GM23248 (cell line): ENCODE measurements around the gene NOL12. TPM values are rescaled to one million over a fixed set of nuclear protein-coding genes. Genes with fewer than 3 reads are reported as not detected.
A peak's percentile ranks its signal among the peaks of the same experiment; 100 is the strongest.

Source experiments
- DNase-seq: peaks from one replicate; pipeline ENCODE4 v3.0.0-alpha.2; 2015
- H2AFZ ChIP-seq: fragments of 200-600 bp; sonication (generic); 2 replicates; pipeline ENCODE4 v1.6.1; 2016; ENCODE audit warnings: antibody characterized with exemption
- H3F3A ChIP-seq: fragments of 200-600 bp; sonication (generic); 2 replicates; pipeline ENCODE4 v1.6.1; 2016; ENCODE audit warnings: mild to moderate bottlenecking, antibody characterized with exemption, mixed run types; ENCODE audit not compliant: insufficient read depth
- H3K27ac ChIP-seq: fragments of 200-600 bp; sonication (generic); 2 replicates; pipeline ENCODE4 v1.5.1; 2016; ENCODE audit warnings: mild to moderate bottlenecking
- H3K27me3 ChIP-seq: fragments of 200-600 bp; sonication (generic); replicated peaks from 2 replicates; pipeline ENCODE4 v1.6.1; 2016; ENCODE audit warnings: mild to moderate bottlenecking; ENCODE audit not compliant: insufficient read depth
- H3K36me3 ChIP-seq: fragments of 200-600 bp; sonication (generic); 2 replicates; pipeline ENCODE4 v1.6.1; 2016; ENCODE audit warnings: low read depth, mild to moderate bottlenecking
- H3K4me1 ChIP-seq: fragments of 200-600 bp; sonication (generic); 2 replicates; pipeline ENCODE4 v1.6.1; 2016; ENCODE audit warnings: mild to moderate bottlenecking; ENCODE audit not compliant: insufficient read depth
- H3K4me2 ChIP-seq: fragments of 200-600 bp; sonication (generic); one replicate; pipeline ENCODE4 v1.6.1; 2016; ENCODE audit warnings: mild to moderate bottlenecking; ENCODE audit not compliant: unreplicated experiment
- H3K4me3 ChIP-seq: fragments of 200-600 bp; sonication (generic); 2 replicates; pipeline ENCODE4 v1.5.1; 2016; ENCODE audit warnings: mild to moderate bottlenecking
- H3K79me2 ChIP-seq: fragments of 200-600 bp; sonication (generic); 2 replicates; pipeline ENCODE4 v1.6.1; 2016; ENCODE audit warnings: mild to moderate bottlenecking; ENCODE audit not compliant: insufficient read depth
- H3K9ac ChIP-seq: fragments of 200-600 bp; sonication (generic); 2 replicates; pipeline ENCODE4 v1.6.1; 2016; ENCODE audit warnings: mild to moderate bottlenecking
- H3K9me2 ChIP-seq: fragments of 200-600 bp; sonication (generic); 2 replicates; pipeline ENCODE4 v1.6.1; 2016; ENCODE audit warnings: mixed run types, mild to moderate bottlenecking, moderate library complexity; ENCODE audit not compliant: insufficient read depth
- H3K9me3 ChIP-seq: fragments of 200-600 bp; sonication (generic); one replicate; pipeline ENCODE4 v1.6.1; 2017; ENCODE audit warnings: low read depth
- H4K20me1 ChIP-seq: fragments of 200-600 bp; sonication (generic); 2 replicates; pipeline ENCODE4 v1.6.0; 2016; ENCODE audit not compliant: insufficient read depth
- EZH2 ChIP-seq: fragments of 200-600 bp; sonication (generic); IDR thresholded peaks from 2 replicates; pipeline ENCODE4 v1.6.1; 2018; ENCODE audit warnings: antibody characterized with exemption, mild to moderate bottlenecking; ENCODE audit not compliant: insufficient read depth, poor library complexity, severe bottlenecking
- EZH2phosphoT487 ChIP-seq: fragments of 200-600 bp; sonication (generic); IDR thresholded peaks from 2 replicates; pipeline ENCODE4 v1.6.1; 2018; ENCODE audit warnings: antibody characterized with exemption, moderate library complexity, mild to moderate bottlenecking, low read depth; ENCODE audit not compliant: insufficient read depth
- WGBS, 2 experiments: methylation state at CpG; one replicate each; pipeline ENCODE4 v1.1.6; 2015 to 2017; ENCODE audit warnings: low lambda C conversion rate in 2 of 2, low coverage in 1 of 2; ENCODE audit errors: missing lambda C conversion rate in 2 of 2; 5-methylcytosine and 5-hydroxymethylcytosine counted together
- in situ Hi-C: fragments of 300-500 bp; cut with MboI; formaldehyde crosslinking; loops from 2 replicates; pipeline ENCODE4 v1.15.0; 2020
- polyA plus RNA-seq: library from polyadenylated mRNA; unstranded; fragments of >200 nt; fragmentation: Nextera tagmentation; extraction: Ambion mirVana; gene quantifications from 2 replicates; pipeline ENCODE4 v1.2.1, GENCODE V29; 2016
- total RNA-seq: library from RNA; depleted of rRNA; stranded (reverse); fragments of >200 nt; shearing (Covaris generic); gene quantifications from 2 replicates; pipeline ENCODE4 v1.2.3, GENCODE V29; 2014

NOL12 gene
- total and polyA plus RNA-seq, 2 experiments from 2014 or later: 4.9 to 25.1 TPM

DNA sequence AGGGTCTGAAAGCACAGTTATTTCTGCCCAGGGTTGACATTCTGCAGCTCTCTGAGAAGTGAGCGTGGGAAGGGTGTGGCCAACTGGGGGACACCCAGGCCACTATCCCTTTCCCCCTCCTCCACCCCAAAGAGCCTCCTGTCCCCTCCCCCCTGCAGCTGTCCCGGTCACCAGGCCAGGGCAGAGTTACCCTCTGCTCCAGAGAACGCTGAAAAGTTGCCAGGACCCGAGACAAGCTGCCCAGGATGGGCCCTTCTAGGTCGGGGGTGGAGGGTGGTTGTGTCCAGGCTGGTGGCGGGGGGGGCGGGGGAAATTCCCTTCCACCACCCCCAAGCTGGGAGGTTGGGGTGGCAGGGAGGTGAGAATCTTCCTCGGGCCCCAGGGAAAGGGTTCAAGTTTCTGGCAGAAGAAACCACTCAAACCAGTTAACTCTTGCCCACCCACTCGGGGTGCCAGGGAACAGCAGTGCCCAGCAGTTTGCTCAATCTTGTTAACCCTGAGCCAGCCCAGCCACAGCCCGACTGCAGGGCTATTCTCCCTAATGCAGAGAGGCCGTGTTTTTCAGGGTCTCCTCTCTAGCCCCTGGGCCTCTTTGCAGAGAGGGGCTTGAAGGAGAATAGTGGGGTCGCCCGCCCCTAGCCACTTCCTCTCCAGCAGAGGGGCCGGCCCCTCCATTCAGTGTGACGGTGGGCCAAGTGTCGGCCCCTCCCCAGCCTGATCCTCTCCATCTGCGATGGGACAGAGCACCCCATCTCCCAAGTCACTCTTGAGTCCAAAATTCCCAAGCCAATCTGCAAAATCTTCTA lies 10.0 kb upstream of the NOL12 start:
- Histone ChIP-seq H3K27me3 (no peaks in the 10 kb centered on the region), H3K4me1 (peaks cover 14% of the 10 kb centered on the region), H2AFZ (no peak overlapping the region), H3K9ac (peak overlapping the region; percentile 85), H3F3A (peaks cover 35% of the 10 kb centered on the region), H3K27ac (peak overlapping the region; percentile 82), H3K9me2 (no peaks in the 10 kb centered on the region), H4K20me1 (peaks cover 8% of the 10 kb centered on the region; the same call in 1 of the 2 replicates), H3K9me3 (no peaks in the 10 kb centered on the region), H3K4me3 (peak overlapping the region; percentile 89), H3K36me3 (peaks cover 19% of the 10 kb centered on the region), H3K4me2 (peak overlapping the region; percentile 100), H3K79me2 (peaks cover 33% of the 10 kb centered on the region)
- DNase-seq: peak; percentile 68
- 2 to 3% methylated on average over 12 to 16 of the region's 17 CpGs for WGBS, 2 experiments
- TF ChIP-seq EZH2 (no peak), EZH2phosphoT487 (no peak)
- in situ Hi-C loops: no loop called here

DNA sequence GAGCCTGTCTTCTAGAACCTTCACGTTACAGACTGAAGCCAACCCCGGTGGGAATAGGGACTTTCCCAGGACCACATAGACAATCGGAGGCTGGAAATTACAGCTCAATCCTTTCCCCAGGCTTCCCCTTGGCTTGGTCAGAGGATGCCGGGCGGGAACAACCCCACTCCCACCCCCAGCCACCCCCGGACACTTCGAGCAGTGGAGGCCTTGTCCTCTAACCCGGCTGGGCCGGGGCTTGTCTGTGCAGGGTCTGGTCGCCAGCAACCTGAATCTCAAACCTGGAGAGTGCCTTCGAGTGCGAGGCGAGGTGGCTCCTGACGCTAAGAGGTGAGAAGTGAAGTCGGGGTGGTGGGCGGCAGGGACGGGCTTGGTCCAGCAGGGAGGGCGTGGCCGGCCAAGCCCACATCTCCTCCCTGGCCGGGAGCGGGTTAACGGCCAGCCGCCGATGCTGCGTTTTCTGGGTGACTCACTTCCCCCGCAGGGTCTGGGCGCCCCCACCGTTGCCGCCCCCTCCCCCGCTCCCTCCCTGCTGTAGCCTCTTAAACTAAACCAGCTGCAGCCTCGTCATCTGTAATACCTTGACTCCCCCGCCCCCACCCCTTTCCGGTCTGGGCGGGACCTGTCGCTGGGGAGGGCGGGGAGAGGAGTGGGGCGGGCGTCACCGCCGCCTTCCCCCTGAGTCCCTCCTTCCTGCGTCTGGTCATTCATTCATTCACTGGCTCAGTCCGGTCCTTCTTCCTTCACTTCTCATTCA lies 9.2 kb upstream of the NOL12 start:
- peaks cover 8% of the 10 kb centered on the region; the same call in 1 of the 2 replicates for H4K20me1 ChIP-seq
- peak overlapping the region; percentile 82 for H3K27ac ChIP-seq
- H2AFZ ChIP-seq: no peak overlapping the region
- peak overlapping the region; percentile 85 for H3K9ac ChIP-seq
- no peaks in the 10 kb centered on the region for H3K27me3 ChIP-seq
- peaks cover 33% of the 10 kb centered on the region for H3K79me2 ChIP-seq
- H3K4me3 ChIP-seq: peak overlapping the region; percentile 89
- in situ Hi-C loops: no loop called here
- peaks cover 19% of the 10 kb centered on the region for H3K36me3 ChIP-seq
- H3K4me1 ChIP-seq: peaks cover 14% of the 10 kb centered on the region
- no peaks in the 10 kb centered on the region for H3K9me3 ChIP-seq
- WGBS, 2 experiments: 1% methylated on average over 19 to 35 of the region's 42 CpGs
- H3K9me2 ChIP-seq: no peaks in the 10 kb centered on the region
- H3K4me2 ChIP-seq: peak overlapping the region; percentile 100
- TF ChIP-seq EZH2phosphoT487 (no peak), EZH2 (no peak)
- peaks cover 38% of the 10 kb centered on the region for H3F3A ChIP-seq
- DNase-seq: peak; percentile 99

DNA sequence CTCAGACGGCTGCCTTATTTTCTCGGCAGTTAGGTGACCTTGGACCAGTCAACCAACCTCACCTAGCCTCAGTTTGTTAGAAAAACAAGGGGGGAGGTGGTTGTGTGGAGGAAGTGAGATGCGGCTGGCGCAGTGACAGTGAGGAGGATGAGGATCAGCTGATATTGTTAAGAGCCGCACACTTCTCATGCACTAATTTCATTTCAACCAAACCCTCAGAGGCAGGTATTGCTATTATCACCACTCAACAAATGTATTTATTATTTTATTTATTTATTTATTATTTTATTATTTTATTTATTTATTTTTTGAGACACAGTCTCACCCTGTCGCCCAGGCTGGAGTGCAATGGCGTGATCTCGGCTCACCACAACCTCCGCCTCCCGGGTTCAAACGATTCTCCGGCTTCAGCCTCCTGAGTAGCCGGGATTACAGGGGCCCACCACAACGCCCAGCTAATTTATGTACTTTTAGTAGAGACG lies 8.6 kb upstream of the NOL12 start:
- in situ Hi-C loops: no loop called here
- Histone ChIP-seq H3K9me2 (no peaks in the 10 kb centered on the region), H3K9ac (peak overlapping the region; percentile 85), H2AFZ (no peak overlapping the region), H3K27ac (peak overlapping the region; percentile 82), H3K9me3 (no peaks in the 10 kb centered on the region), H3F3A (peaks cover 38% of the 10 kb centered on the region), H3K27me3 (no peaks in the 10 kb centered on the region), H3K4me3 (peak overlapping the region; percentile 89), H4K20me1 (peaks cover 8% of the 10 kb centered on the region; the same call in 1 of the 2 replicates), H3K79me2 (peaks cover 33% of the 10 kb centered on the region), H3K4me2 (peak overlapping the region; percentile 100), H3K4me1 (peaks cover 14% of the 10 kb centered on the region), H3K36me3 (peaks cover 19% of the 10 kb centered on the region)
- 30 to 33% methylated on average over 15 of the region's 15 CpGs for WGBS, 2 experiments
- no peak for TF ChIP-seq EZH2phosphoT487
- no peak for TF ChIP-seq EZH2
- no peak for DNase-seq

DNA sequence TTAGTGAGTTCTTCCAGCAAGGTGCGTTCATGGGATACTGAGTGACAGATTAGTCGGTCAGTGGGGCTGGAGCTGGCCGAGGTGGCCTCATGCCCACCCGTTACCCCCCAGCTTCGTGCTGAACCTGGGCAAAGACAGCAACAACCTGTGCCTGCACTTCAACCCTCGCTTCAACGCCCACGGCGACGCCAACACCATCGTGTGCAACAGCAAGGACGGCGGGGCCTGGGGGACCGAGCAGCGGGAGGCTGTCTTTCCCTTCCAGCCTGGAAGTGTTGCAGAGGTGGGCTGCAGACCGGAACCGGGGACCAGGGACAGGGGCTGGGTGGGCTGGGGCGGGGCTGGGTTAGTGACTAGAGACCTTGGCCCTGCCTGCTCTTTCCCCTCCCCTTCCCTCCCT lies 7.8 kb upstream of the NOL12 start:
- in situ Hi-C loops: no loop called here
- peaks cover 19% of the 10 kb centered on the region for H3K36me3 ChIP-seq
- TF ChIP-seq EZH2phosphoT487: no peak
- TF ChIP-seq EZH2: no peak
- H3K9me2 ChIP-seq: no peaks in the 10 kb centered on the region
- peaks cover 38% of the 10 kb centered on the region for H3F3A ChIP-seq
- H3K27me3 ChIP-seq: no peaks in the 10 kb centered on the region
- peaks cover 14% of the 10 kb centered on the region for H3K4me1 ChIP-seq
- H4K20me1 ChIP-seq: peaks cover 8% of the 10 kb centered on the region; the same call in 1 of the 2 replicates
- peak overlapping the region; percentile 100 for H3K4me2 ChIP-seq
- H2AFZ ChIP-seq: no peak overlapping the region
- H3K9me3 ChIP-seq: no peaks in the 10 kb centered on the region
- H3K4me3 ChIP-seq: peak overlapping the region; percentile 89
- 52 to 56% methylated on average over 16 to 18 of the region's 18 CpGs for WGBS, 2 experiments
- no peak for DNase-seq
- peaks cover 33% of the 10 kb centered on the region for H3K79me2 ChIP-seq
- peak overlapping the region; percentile 82; the same call in 1 of the 2 replicates for H3K27ac ChIP-seq
- H3K9ac ChIP-seq: peak overlapping the region; percentile 85
